GM21515 (cell line): ENCODE results near the gene SCNN1G.
A peak's percentile ranks its signal among the peaks of the same experiment; 100 is the strongest.

ENCODE experiments used
- ATAC-seq: cut with Tn5 transposase; IDR thresholded peaks from one replicate; pipeline ENCODE4 v1.9.1; 2021; ENCODE audit not compliant: unreplicated experiment

SCNN1G gene

GRCh38 chr16:23152386-23153178 lies 30.0 kb upstream of the SCNN1G start:
- no peak for ATAC-seq

GRCh38 chr16:23155445-23156049 lies 27.0 kb upstream of the SCNN1G start:
- no peak for ATAC-seq

DNA sequence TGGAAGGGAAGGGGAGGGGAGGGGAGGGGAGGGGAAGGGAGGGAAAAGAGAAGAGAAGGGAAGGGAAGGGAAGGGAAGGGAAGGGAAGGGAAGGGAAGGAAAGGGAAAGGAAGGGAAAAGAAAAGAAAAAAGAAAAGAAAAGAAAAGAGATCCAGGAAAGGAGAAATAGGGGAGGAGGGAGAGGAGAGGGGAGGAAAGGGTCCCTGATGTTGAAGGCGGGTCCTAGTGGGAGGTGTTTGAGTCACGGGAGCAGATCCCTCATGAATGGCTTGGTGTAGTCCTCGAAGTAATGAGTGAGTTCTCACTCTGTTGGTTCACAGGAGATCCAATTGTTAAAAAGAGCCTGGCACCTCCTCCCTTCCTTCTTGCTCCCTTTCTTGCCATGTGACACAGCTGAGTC lies 26.4 kb upstream of the SCNN1G start:
- ATAC-seq, result no peak

GRCh38 chr16:23156946-23157460 lies 25.5 kb upstream of the SCNN1G start:
- no peak for ATAC-seq

GRCh38 chr16:23158114-23158513 lies 24.4 kb upstream of the SCNN1G start:
- ATAC-seq, result no peak

DNA sequence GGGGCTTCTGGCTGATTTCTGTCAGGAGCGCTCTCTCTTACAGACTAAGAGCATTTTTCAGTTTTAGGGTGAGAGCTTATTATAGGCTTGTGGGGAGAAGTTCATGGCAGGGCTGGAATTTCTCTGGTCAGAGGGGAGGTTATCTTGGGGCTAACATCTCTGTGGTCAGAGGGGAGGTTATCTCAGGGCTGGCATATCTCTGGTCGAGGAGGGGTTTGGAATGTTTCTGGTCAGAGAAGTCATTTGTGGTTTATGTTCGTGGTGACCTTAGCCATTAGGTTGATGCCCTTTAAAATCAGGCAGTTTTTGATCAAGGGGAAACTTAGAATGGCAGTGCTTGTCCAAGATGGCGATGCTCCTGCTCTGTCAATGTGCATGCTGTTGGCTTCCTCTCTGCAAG lies 22.5 kb upstream of the SCNN1G start:
- ATAC-seq, result no peak

- no peak for ATAC-seq
Measured at GRCh38 chr16:23160574-23160973, 22.0 kb upstream of the SCNN1G start.

GRCh38 chr16:23163921-23164320 lies 18.6 kb upstream of the SCNN1G start:
- ATAC-seq, result no peak

DNA sequence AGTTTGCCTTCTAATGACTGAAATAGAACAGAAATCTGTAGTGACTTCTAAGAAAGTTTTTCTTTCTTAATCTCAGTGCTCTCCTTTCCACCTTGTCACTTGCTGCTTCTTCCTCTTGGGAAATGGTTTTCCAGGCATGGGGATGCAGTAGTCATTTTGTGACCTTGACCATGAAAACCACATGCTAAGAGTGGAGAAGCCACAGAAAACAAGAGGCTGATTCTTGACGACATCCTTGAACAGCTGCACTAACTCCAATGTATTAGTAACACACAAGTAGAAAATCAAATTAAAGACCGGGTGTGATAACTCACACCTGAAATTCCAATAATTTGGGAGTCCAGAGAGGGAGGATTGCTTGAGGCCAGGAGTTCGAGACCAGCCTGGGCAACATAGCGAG lies 17.8 kb upstream of the SCNN1G start:
- no peak for ATAC-seq

- ATAC-seq, result no peak
Measured at GRCh38 chr16:23172583-23172982, 10.0 kb upstream of the SCNN1G start.

DNA sequence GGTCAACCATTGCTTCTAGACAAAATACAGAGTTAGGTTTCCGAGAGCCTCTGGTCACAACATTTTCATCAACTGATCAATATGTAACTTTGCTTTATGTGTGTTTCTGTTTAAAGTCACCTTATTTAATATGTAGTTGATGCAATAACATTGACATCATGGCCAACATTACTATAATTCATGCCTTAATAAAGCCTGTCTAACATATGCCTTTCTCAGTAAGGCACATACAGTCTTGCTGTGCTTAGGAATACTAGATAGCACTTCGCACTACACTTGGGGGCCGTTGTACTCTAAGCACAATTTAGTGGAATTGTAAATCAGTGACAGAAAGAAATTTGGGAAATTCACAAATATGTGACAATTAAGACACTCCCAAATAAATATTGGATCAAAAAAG lies 9.6 kb upstream of the SCNN1G start:
- ATAC-seq, result no peak

- ATAC-seq, result no peak
Measured at GRCh38 chr16:23174622-23175021, 7.9 kb upstream of the SCNN1G start.

- no peak for ATAC-seq
Measured at GRCh38 chr16:23175651-23176050, 6.9 kb upstream of the SCNN1G start.

DNA sequence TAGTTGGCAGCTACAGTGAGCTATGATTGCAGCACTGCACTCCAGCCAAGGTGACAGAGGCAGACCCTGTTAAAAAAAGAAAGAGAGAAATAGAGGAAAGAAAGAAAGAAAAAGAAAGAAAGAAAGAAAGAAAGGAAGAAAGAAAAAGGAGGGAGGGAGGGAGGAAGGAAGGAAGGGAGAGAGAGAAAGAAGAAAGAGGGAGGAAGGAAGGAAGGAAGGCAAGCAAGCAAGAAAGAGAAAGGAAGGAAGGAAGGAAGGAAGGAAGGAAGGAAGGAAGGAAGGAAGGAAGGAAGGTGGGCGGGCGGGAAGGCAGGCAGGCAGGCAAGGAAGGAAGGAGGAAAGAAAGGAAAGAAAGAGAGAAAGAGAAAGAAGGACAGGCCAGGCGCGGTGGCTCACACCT lies 1.0 kb upstream of the SCNN1G start:
- no peak for ATAC-seq

- peak; percentile 90 for ATAC-seq
Measured at GRCh38 chr16:23182206-23182678, 303 bp upstream of the SCNN1G start.

GRCh38 chr16:23183543-23183862 lies 958 bp downstream of the SCNN1G start:
- ATAC-seq, result no peak

- no peak for ATAC-seq
Measured at GRCh38 chr16:23185656-23186055, 3.1 kb downstream of the SCNN1G start.

GRCh38 chr16:23186171-23186570 lies 3.6 kb downstream of the SCNN1G start:
- ATAC-seq, result no peak

DNA sequence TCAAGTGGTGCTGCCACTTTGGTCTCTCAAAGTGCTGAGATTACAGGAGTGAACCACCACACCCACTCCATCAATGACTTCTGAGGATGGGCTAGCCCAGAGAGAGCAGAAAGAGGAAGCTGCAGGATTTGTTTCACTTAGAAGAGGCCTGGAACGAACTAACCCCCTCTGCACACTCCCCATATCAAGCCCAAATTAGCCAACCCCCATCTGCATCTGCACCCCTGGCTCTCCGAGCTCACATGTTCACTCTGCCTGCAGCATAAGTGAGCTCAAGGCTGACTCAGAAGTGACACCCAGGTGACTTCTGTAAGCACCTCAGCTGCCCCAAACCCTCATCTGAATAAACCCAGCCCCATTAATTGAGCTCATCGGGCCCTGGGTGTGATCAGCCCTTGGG lies 4.8 kb downstream of the SCNN1G start:
- ATAC-seq, result no peak

- ATAC-seq, result no peak
Measured at GRCh38 chr16:23188911-23189310, 6.4 kb downstream of the SCNN1G start.

- no peak for ATAC-seq
Measured at GRCh38 chr16:23194497-23195221, 12.1 kb downstream of the SCNN1G start.
